Tibial nerve (tissue), 4 donors: Measurements from ENCODE around the gene DHRS4. TPM values are rescaled to one million over a fixed set of nuclear protein-coding genes. Genes with fewer than 3 reads are reported as not detected.
A peak's percentile ranks its signal among the peaks of the same experiment; 100 is the strongest.

ENCODE experiments used
- DNase-seq, 2 donors: peaks; one replicate each; pipeline ENCODE4 v3.0.0-alpha.2; 2019; ENCODE audit warnings: low spot score in 2 of 2
- H3K27ac ChIP-seq, 4 donors: fragments of 200-600 bp; sonication (generic) in 3 of 4; one replicate each; pipeline ENCODE4 v1.5.1; 2017 to 2019; ENCODE audit warnings: mild to moderate bottlenecking in 1 of 4
- H3K27me3 ChIP-seq, 2 donors: fragments of 200-600 bp; sonication (generic) in 1 of 2; one replicate each; pipeline versions ENCODE4 v1.5.1 to v1.6.0; 2017 to 2019
- H3K36me3 ChIP-seq, 3 donors: fragments of 200-600 bp; sonication (generic); one replicate each; pipeline ENCODE4 v1.5.1; 2018 to 2019
- H3K4me1 ChIP-seq, 4 donors: fragments of 200-600 bp; sonication (generic) in 3 of 4; one replicate each; pipeline ENCODE4 v1.5.1; 2017 to 2019
- H3K4me3 ChIP-seq, 4 donors: fragments of 200-600 bp; sonication (generic) in 3 of 4; one replicate each; pipeline ENCODE4 v1.5.1; 2017 to 2019; ENCODE audit warnings: mild to moderate bottlenecking in 1 of 4, moderate library complexity in 1 of 4
- H3K9me3 ChIP-seq, 4 donors: fragments of 200-600 bp; sonication (generic) in 3 of 4; one replicate each; pipeline ENCODE4 v1.5.1; 2017 to 2019
- EP300 ChIP-seq, 2 donors: sonication (generic); formaldehyde crosslinking; IDR thresholded peaks; one replicate each; pipeline ENCODE4 v1.6.1; 2017; ENCODE audit warnings: antibody characterized with exemption in 2 of 2, mild to moderate bottlenecking in 1 of 2
- POLR2A ChIP-seq, 2 donors: fragments of 450-650 bp; IDR thresholded peaks; one replicate each; pipeline ENCODE4 v1.6.1; 2017; ENCODE audit warnings: antibody characterized with exemption in 2 of 2, mild to moderate bottlenecking in 2 of 2, moderate library complexity in 2 of 2
- WGBS, 2 donors: methylation state at CpG; one replicate each; pipeline ENCODE4 v1.1.5; 2018; 5-methylcytosine and 5-hydroxymethylcytosine counted together
- total RNA-seq, 4 donors: library from RNA; depleted of rRNA; stranded (reverse); fragments of >200 nt; gene quantifications; one replicate each; pipeline ENCODE4 v1.1.0, GENCODE V29; 2016
- TF ChIP-seq, protein P1 (sequence below), 5 experiments: fragments of 200-600 bp in 3 of 5; fragments of 450-650 bp in 2 of 5; sonication (generic) in 3 of 5; IDR thresholded peaks; one replicate each; pipeline ENCODE4 v1.5.1; 2016 to 2019; ENCODE audit warnings: antibody characterized with exemption in 5 of 5, mild to moderate bottlenecking in 3 of 5, moderate library complexity in 2 of 5

Gene DHRS4
- total RNA-seq, 4 donors from 2014 or later = 28.8 to 61.5 (median 49.8) TPM

DNA sequence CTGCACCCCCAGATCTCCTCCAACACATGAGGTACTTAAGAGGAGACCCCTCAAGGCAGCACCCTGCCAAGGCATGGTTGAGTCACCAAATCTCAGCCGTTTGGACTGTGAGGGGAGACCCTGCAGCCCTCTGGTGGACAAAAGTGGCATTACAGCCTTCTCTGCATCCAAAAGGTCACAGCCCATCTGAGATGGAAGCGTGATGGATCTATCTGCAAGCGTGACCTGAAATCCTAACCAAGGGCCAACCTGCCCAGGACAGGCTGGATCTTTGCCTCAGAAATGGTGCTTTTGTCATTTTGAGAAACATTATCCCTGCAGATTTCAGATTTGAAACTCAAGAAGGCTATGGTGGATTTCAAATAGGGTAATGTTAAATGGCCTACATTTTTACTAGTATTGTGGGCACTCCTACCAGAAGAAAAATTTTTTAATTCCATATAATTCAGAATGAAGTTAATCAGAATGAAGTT, 23.7 kb upstream of the DHRS4 start:
- H3K4me3 ChIP-seq = no peak overlapping the region
- H3K27me3 ChIP-seq = no peaks in the 10 kb centered on the region
- TF ChIP-seq POLR2A (IDR thresholded peaks at IDR 0.05) = no peak
- no peak for TF ChIP-seq EP300 (IDR thresholded peaks at IDR 0.05)
- TF ChIP-seq, protein P1, sequence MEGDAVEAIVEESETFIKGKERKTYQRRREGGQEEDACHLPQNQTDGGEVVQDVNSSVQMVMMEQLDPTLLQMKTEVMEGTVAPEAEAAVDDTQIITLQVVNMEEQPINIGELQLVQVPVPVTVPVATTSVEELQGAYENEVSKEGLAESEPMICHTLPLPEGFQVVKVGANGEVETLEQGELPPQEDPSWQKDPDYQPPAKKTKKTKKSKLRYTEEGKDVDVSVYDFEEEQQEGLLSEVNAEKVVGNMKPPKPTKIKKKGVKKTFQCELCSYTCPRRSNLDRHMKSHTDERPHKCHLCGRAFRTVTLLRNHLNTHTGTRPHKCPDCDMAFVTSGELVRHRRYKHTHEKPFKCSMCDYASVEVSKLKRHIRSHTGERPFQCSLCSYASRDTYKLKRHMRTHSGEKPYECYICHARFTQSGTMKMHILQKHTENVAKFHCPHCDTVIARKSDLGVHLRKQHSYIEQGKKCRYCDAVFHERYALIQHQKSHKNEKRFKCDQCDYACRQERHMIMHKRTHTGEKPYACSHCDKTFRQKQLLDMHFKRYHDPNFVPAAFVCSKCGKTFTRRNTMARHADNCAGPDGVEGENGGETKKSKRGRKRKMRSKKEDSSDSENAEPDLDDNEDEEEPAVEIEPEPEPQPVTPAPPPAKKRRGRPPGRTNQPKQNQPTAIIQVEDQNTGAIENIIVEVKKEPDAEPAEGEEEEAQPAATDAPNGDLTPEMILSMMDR (IDR thresholded peaks at IDR 0.05) = peak; percentile 69 to 92 (median 82)
- H3K4me1 ChIP-seq = peaks cover 0 to 17% (median 0%) of the 10 kb centered on the region in 4 donors
- H3K9me3 ChIP-seq = no peaks in the 10 kb centered on the region
- peak; percentile 78 to 97 for DNase-seq
- H3K36me3 ChIP-seq = no peaks in the 10 kb centered on the region
- no peak overlapping the region for H3K27ac ChIP-seq
- WGBS, 2 donors = 4 to 5% methylated on average over 3 of the region's 3 CpGs

DNA sequence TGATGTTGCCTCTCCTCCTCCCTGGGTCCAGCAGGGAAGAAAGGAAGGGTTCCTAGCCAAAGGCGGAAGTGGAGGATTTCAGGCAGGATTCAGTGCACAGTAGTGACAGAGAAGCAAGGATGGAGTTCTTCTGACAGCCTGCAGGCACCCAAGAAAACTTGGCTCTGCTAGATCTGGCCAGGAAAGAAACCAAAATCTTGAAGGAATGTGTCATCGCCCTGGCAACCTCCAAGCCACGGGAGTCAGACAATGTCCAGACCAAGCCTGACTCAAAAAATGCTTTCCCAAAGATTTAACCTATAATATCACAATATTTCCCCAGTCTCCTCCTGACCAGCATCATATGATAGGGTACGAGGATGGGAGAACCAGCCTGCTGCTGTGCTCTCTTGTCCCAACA, 22.8 kb upstream of the DHRS4 start:
- DNase-seq = no peak
- no peaks in the 10 kb centered on the region for H3K36me3 ChIP-seq
- no peaks in the 10 kb centered on the region for H3K27me3 ChIP-seq
- H3K9me3 ChIP-seq = no peaks in the 10 kb centered on the region
- H3K27ac ChIP-seq = no peak overlapping the region
- no peak for TF ChIP-seq EP300 (IDR thresholded peaks at IDR 0.05)
- TF ChIP-seq POLR2A (IDR thresholded peaks at IDR 0.05) = no peak
- TF ChIP-seq, protein P1 (IDR thresholded peaks at IDR 0.05) = no peak
- no peak overlapping the region for H3K4me3 ChIP-seq
- H3K4me1 ChIP-seq = peaks cover 0 to 17% (median 0%) of the 10 kb centered on the region in 4 donors
- 69 to 77% methylated on average over 4 of the region's 4 CpGs for WGBS, 2 donors

DNA sequence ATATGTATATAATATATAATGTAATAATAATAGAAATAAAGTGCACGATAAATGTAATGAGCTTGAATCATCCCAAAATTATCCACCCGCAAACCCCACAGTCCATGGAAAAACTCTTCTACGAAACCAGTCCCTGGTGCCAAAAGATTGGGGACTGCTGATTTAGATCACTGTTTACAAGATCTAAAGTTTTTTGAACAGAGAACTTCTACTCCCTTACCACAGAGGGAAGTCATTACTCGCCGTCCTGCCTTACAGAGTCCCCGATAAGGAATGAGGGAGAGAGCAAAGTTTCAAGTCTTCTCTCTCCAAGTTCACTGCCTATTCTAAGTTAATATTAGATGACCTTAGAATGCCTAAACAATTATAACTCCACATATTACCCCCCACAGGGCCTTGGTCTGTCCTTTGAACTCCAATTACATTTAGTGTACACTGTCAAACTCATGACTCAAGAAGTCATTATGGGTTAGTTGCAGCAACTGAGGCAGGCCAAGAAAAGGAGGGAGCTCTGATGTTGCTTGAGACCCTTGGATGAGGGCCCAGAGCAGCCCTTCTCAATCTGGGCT, 21.8 kb upstream of the DHRS4 start:
- no peaks in the 10 kb centered on the region for H3K36me3 ChIP-seq
- no peaks in the 10 kb centered on the region for H3K27me3 ChIP-seq
- peaks cover 0 to 17% (median 0%) of the 10 kb centered on the region in 4 donors for H3K4me1 ChIP-seq
- WGBS, 2 donors = 74 to 83% methylated on average over 6 of the region's 6 CpGs
- TF ChIP-seq POLR2A (IDR thresholded peaks at IDR 0.05) (no peak), EP300 (IDR thresholded peaks at IDR 0.05) (no peak)
- TF ChIP-seq, protein P1 (IDR thresholded peaks at IDR 0.05) = no peak
- H3K27ac ChIP-seq = no peak overlapping the region
- no peak overlapping the region for H3K4me3 ChIP-seq
- no peak for DNase-seq
- no peaks in the 10 kb centered on the region for H3K9me3 ChIP-seq

DNA sequence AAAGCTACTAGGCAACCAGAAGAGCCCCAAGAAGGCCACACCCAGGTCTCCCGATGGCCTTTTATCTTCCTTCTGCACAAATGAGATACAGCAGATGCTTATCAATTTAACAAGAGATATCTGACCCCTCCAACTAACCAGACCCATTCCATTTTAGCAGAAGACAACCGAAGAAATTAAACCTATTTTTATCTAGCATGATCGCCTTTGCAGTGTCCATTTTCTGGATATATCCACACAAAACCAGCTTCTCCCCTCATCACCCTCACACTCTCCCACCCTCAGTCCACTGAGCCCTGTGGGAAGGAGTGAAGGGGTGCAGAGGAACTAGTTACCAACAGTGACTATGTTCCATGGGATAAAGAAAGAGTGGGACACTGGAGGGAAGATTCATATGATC, 20.9 kb upstream of the DHRS4 start:
- DNase-seq = no peak
- 89 to 94% methylated on average over 3 of the region's 3 CpGs for WGBS, 2 donors
- no peaks in the 10 kb centered on the region for H3K9me3 ChIP-seq
- TF ChIP-seq EP300 (IDR thresholded peaks at IDR 0.05) = no peak
- TF ChIP-seq, protein P1 (IDR thresholded peaks at IDR 0.05) = no peak
- TF ChIP-seq POLR2A (IDR thresholded peaks at IDR 0.05) = no peak
- no peak overlapping the region for H3K4me3 ChIP-seq
- no peaks in the 10 kb centered on the region for H3K27me3 ChIP-seq
- H3K36me3 ChIP-seq = no peaks in the 10 kb centered on the region
- H3K27ac ChIP-seq = no peak overlapping the region
- peaks cover 0 to 17% (median 0%) of the 10 kb centered on the region in 4 donors for H3K4me1 ChIP-seq

DNA sequence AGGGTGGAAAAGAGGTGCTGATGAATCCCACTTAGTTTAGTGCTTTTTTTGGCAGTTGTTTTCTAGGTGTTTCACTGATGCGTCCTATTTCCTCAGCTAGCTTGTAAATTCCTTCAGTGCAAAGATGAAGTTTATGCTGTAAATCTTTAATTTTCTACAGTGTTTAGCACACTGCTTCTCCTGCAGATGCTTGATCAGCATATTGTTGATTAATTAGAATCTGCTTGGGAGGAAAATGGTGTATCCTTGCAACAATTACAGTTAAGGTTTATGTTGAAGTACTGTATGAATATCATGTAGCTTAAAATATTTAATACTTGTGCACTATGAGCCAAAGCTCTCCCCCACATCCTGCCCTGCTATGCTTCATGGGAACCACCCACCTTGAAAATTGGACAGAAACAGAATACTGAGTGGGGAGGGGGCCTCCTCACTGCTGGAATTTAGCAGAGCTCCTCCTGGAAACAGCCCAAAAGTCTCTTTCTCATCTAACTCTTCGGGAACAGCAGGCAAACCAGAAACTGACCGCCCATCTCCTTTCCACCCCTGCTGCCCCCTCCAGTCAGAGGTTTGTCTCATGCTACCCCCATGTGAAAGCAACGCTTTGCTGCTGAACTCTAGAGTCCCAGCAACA, 20.3 kb upstream of the DHRS4 start:
- 49 to 59% methylated on average over 4 of the region's 4 CpGs for WGBS, 2 donors
- Histone ChIP-seq H3K27ac (no peak overlapping the region), H3K9me3 (no peaks in the 10 kb centered on the region), H3K4me1 (peaks cover 0 to 17% (median 0%) of the 10 kb centered on the region in 4 donors), H3K27me3 (no peaks in the 10 kb centered on the region), H3K36me3 (no peaks in the 10 kb centered on the region), H3K4me3 (no peak overlapping the region)
- no peak for DNase-seq
- TF ChIP-seq POLR2A (IDR thresholded peaks at IDR 0.05) (no peak), EP300 (IDR thresholded peaks at IDR 0.05) (no peak)
